PC-9 (cell line): ENCODE measurements around the gene AGXT. TPM values are rescaled to one million over a fixed set of nuclear protein-coding genes. Genes with fewer than 3 reads are reported as not detected.
A peak's percentile ranks its signal among the peaks of the same experiment; 100 is the strongest.

ENCODE experiments used
- BruUV-seq: library from RNA; stranded (reverse); fragments of 400-500 nt; replicated peaks from 2 replicates; lab custom pipeline; 2021; lab: Mats Ljungman, UMichigan
- CTCF ChIA-PET: fragments of 300-600 bp; sonication (Branson Sonifier 250); formaldehyde crosslinking; loops from one replicate; lab custom pipeline; 2022; ENCODE audit warnings: antibody characterized with exemption; lab: Charles Lee
- POLR2A ChIA-PET: fragments of 300-600 bp; sonication (Branson Sonifier 250); formaldehyde crosslinking; loops from one replicate; lab custom pipeline; 2022; ENCODE audit warnings: antibody characterized with exemption; ENCODE audit not compliant: unreplicated experiment; lab: Charles Lee
- DNase-seq, 2 experiments: peaks; one replicate each; pipeline versions ENCODE4 v3.0.0 to v3.0.0-alpha.2; 2015 to 2022; ENCODE audit warnings: mixed read lengths in 1 of 2
- H2AFZ ChIP-seq: fragments of 200-600 bp; sonication (generic); 2 replicates; pipeline ENCODE4 v1.8.1; 2017; ENCODE audit warnings: antibody characterized with exemption
- H3F3A ChIP-seq: fragments of 200-600 bp; sonication (generic); 2 replicates; pipeline ENCODE4 v1.8.1; 2017; ENCODE audit warnings: antibody characterized with exemption, mild to moderate bottlenecking, low read depth; ENCODE audit not compliant: insufficient read depth
- H3K27ac ChIP-seq: fragments of 200-600 bp; sonication (generic); 2 replicates; pipeline ENCODE4 v1.6.1; 2016; ENCODE audit warnings: mixed run types
- H3K27me3 ChIP-seq: fragments of 200-600 bp; sonication (generic); 2 replicates; pipeline ENCODE4 v1.6.1; 2016; ENCODE audit warnings: low read depth, mixed run types; ENCODE audit not compliant: insufficient read depth
- H3K36me3 ChIP-seq: fragments of 200-600 bp; sonication (generic); 2 replicates; pipeline ENCODE4 v1.6.1; 2016; ENCODE audit warnings: low read depth, mixed run types
- H3K4me1 ChIP-seq: fragments of 200-600 bp; sonication (generic); replicated peaks from 2 replicates; pipeline ENCODE4 v1.6.1; 2016; ENCODE audit warnings: mixed run types; ENCODE audit not compliant: insufficient read depth
- H3K4me2 ChIP-seq: fragments of 200-600 bp; sonication (generic); 2 replicates; pipeline ENCODE4 v1.6.1; 2017; ENCODE audit warnings: mixed run types
- H3K4me3 ChIP-seq: fragments of 200-600 bp; sonication (generic); 2 replicates; pipeline ENCODE4 v1.6.1; 2016; ENCODE audit warnings: mixed run types
- H3K79me2 ChIP-seq: fragments of 200-600 bp; sonication (generic); 2 replicates; pipeline ENCODE4 v1.6.1; 2017; ENCODE audit warnings: low read depth, mixed run types
- H3K9me2 ChIP-seq: fragments of 200-600 bp; sonication (generic); 2 replicates; pipeline ENCODE4 v1.8.1; 2017; ENCODE audit warnings: mild to moderate bottlenecking; ENCODE audit not compliant: insufficient read depth
- H3K9me3 ChIP-seq: fragments of 200-600 bp; sonication (generic); 2 replicates; pipeline ENCODE4 v1.8.1; 2016; ENCODE audit warnings: low read depth; ENCODE audit not compliant: insufficient read depth
- H4K20me1 ChIP-seq: fragments of 200-600 bp; sonication (generic); 2 replicates; pipeline ENCODE4 v1.8.1; 2017; ENCODE audit not compliant: insufficient read depth
- EZH2 ChIP-seq: fragments of 200-600 bp; sonication (generic); IDR thresholded peaks from 2 replicates; pipeline ENCODE4 v1.8.0; 2017; ENCODE audit warnings: antibody characterized with exemption, low read depth
- intact Hi-C: fragments of 100-400 bp; cut with micrococcal nuclease; formaldehyde crosslinking; loops from one replicate; pipeline ENCODE4 v1.10.0; 2022; ENCODE audit not compliant: unreplicated experiment
- total RNA-seq: library from RNA; stranded (reverse); gene quantifications from 2 replicates; pipeline ENCODE4 v1.2.3, GENCODE V29; 2021
- TF ChIP-seq, protein P1 (sequence below): fragments of 200-600 bp; sonication (generic); conservative IDR thresholded peaks from 2 replicates; pipeline ENCODE4 v1.6.1; 2017; ENCODE audit warnings: mixed run types, antibody characterized with exemption, mild to moderate bottlenecking, moderate library complexity

Gene AGXT
- total RNA-seq, 1 experiment from 2014 or later = not detected

GRCh38 chr2:240861547-240861946, 7.1 kb upstream of the AGXT start:
- intact Hi-C loops = no loop called here
- 0 out of 2 replicates have a peak, but pooled peaks cover 7% of the 10 kb centered on the region for H3K4me1 ChIP-seq
- H3K4me3 ChIP-seq = no peak overlapping the region
- H3F3A ChIP-seq = peaks cover 4% of the 10 kb centered on the region; the same call in 1 of the 2 replicates
- H2AFZ ChIP-seq = no peak overlapping the region
- H3K27ac ChIP-seq = no peak overlapping the region
- H3K36me3 ChIP-seq = no peaks in the 10 kb centered on the region
- no peaks in the 10 kb centered on the region for H3K27me3 ChIP-seq
- peak in 1 of 2 experiments; percentile 70 for DNase-seq
- H3K9me3 ChIP-seq = no peaks in the 10 kb centered on the region
- TF ChIP-seq EZH2 = no peak
- TF ChIP-seq, protein P1, sequence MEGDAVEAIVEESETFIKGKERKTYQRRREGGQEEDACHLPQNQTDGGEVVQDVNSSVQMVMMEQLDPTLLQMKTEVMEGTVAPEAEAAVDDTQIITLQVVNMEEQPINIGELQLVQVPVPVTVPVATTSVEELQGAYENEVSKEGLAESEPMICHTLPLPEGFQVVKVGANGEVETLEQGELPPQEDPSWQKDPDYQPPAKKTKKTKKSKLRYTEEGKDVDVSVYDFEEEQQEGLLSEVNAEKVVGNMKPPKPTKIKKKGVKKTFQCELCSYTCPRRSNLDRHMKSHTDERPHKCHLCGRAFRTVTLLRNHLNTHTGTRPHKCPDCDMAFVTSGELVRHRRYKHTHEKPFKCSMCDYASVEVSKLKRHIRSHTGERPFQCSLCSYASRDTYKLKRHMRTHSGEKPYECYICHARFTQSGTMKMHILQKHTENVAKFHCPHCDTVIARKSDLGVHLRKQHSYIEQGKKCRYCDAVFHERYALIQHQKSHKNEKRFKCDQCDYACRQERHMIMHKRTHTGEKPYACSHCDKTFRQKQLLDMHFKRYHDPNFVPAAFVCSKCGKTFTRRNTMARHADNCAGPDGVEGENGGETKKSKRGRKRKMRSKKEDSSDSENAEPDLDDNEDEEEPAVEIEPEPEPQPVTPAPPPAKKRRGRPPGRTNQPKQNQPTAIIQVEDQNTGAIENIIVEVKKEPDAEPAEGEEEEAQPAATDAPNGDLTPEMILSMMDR = no peak
- ChIA-PET POLR2A (interaction anchor here (0.6 kb wide), 3 partner anchors 35 to 605 kb away, joined by 3 to 5 read pairs (median 5); no protein-coding TSS in a partner anchor), CTCF (interaction anchor here (0.7 kb wide), 1 partner anchor 52 kb away, joined by 3 read pairs; no protein-coding TSS in a partner anchor)
- BruUV-seq = no TSS peak
- H3K9me2 ChIP-seq = no peaks in the 10 kb centered on the region
- no peaks in the 10 kb centered on the region for H4K20me1 ChIP-seq
- no peaks in the 10 kb centered on the region for H3K79me2 ChIP-seq
- no peak overlapping the region for H3K4me2 ChIP-seq

DNA sequence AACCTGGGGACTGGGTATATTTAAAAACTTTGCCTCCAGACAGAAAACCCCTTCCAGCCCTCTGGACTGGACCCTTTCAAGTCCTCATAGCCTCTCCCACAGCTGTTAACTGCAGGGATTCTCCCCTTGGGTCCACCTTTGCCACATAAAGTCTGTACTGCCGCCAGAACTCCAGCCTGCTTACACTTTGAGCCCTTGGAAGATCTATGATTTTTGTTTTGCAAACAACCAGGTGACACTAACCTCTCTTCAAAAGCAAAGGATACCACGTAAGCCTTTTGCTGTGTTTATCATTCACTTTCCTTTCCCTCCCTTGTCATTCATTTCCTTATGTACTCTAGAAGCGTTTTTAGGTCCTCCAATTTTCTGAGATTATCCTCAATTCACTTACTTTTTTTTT, 4.1 kb upstream of the AGXT start:
- CTCF ChIA-PET = no interaction called here
- Histone ChIP-seq H3K27ac (no peak overlapping the region), H3K4me2 (no peak overlapping the region), H3F3A (peaks cover 8% of the 10 kb centered on the region), H4K20me1 (no peaks in the 10 kb centered on the region), H3K4me3 (no peak overlapping the region), H3K4me1 (peaks cover 14% of the 10 kb centered on the region), H3K9me3 (no peaks in the 10 kb centered on the region), H2AFZ (no peak overlapping the region), H3K79me2 (no peaks in the 10 kb centered on the region), H3K9me2 (no peaks in the 10 kb centered on the region), H3K27me3 (no peaks in the 10 kb centered on the region), H3K36me3 (no peaks in the 10 kb centered on the region)
- TF ChIP-seq, protein P1 = no peak
- no peak for TF ChIP-seq EZH2
- POLR2A ChIA-PET = no interaction called here
- no peak for DNase-seq
- intact Hi-C loops = no loop called here
- no TSS peak for BruUV-seq

GRCh38 chr2:240865391-240865790, 3.2 kb upstream of the AGXT start:
- Histone ChIP-seq H3K4me2 (no peak overlapping the region), H3K27ac (no peak overlapping the region), H3K79me2 (no peaks in the 10 kb centered on the region), H3K27me3 (no peaks in the 10 kb centered on the region), H3K9me2 (no peaks in the 10 kb centered on the region), H2AFZ (no peak overlapping the region), H3F3A (peaks cover 8% of the 10 kb centered on the region), H3K4me1 (peaks cover 14% of the 10 kb centered on the region), H3K36me3 (no peaks in the 10 kb centered on the region), H3K4me3 (no peak overlapping the region), H3K9me3 (no peaks in the 10 kb centered on the region), H4K20me1 (no peaks in the 10 kb centered on the region)
- ChIA-PET POLR2A (interaction anchor here (0.7 kb wide), 1 partner anchor 26 kb away, joined by 4 read pairs; no protein-coding TSS in a partner anchor), CTCF (no interaction called here)
- TF ChIP-seq, protein P1 = no peak
- no peak for TF ChIP-seq EZH2
- no peak for DNase-seq
- intact Hi-C loops = no loop called here
- BruUV-seq = no TSS peak
